Fibroblast of peridontal ligament (primary cell): ENCODE measurements around the gene SMIM36.
"Not testable (repeated sequence)": the region's sequence is repeated elsewhere in the genome, so short reads cannot be mapped to it uniquely, and the experiment has no call there.

ENCODE experiments used
- DNase-seq: peaks from one replicate; pipeline ENCODE4 v3.0.0-alpha.2; 2010; ENCODE audit errors: extremely low read depth

Gene SMIM36

DNA sequence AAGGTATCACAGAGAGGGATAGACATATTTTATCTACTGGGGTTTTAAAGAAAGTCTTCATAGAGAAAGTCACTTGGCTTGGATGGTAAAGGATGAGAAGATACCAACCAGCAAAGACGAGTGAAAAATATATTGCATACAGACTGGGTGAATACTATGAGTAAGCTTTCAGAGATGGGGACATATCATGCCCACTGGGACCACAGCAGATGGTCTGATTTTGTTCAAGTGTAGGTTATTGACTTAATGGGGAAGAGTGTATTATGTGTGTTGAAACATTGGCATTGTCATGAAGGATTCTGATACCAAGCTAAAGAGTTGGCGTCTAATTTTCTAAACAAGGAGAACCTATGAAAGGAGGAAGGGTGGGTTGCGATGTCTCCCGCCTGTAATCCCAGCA is 75.8 kb downstream of the SMIM36 start:
- DNase-seq: no peak

DNA sequence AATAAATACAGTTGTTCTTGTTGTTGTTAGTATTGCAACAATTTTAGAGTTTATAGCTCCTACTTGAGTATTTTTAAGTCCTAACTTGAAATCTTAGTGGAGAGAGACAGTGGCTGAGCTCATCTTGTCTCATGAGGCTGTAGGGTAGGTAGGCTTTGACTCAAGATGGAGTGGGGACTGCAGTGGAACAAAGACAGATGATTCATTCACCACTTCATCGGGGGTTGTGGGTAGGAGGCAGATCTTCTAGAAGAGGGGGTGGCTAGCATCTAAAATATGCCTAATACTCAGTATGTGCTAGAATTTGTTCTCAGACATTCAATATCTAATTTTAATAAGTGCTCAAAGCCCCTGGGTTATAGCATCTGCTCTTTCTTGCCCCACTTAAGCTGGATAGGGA is 76.5 kb downstream of the SMIM36 start:
- no peak for DNase-seq

DNA sequence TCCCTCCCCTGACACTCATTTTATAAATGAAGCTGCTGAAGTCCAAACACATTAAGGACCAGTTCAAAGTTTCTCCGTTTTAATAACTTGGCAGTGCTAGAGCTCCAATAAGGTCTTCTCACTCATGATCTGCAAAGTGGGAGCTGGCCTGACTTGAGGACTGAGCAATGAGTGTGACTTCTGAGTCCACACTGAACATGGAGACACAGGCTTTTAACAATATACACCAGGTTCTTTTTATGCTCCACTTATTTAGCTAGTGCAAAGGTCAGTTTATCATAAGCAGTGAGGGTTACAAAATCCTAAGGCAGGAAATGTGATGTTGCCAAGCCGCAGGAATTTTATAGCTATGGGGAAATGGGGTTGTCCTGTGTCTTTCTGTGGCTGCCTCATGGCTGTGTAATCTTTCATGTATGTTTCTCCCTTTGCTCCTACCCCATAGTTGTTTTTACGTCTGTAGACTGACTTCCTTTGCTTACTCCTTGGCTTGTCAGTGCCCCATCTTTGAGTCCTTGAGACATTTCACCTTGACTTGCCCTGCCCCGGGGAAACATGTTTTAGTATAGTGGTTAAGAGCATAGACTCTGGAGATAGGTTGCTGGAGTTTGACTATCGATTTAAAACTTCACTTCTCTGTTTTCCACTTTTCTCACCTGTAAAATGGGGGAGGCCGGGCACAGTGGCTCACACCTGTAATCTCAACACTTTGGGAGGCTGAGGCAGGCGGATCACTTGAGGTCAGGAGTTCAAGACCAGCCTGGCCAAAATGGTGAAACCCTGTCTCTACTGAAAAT is 77.4 kb downstream of the SMIM36 start:
- peak; percentile 98 for DNase-seq

DNA sequence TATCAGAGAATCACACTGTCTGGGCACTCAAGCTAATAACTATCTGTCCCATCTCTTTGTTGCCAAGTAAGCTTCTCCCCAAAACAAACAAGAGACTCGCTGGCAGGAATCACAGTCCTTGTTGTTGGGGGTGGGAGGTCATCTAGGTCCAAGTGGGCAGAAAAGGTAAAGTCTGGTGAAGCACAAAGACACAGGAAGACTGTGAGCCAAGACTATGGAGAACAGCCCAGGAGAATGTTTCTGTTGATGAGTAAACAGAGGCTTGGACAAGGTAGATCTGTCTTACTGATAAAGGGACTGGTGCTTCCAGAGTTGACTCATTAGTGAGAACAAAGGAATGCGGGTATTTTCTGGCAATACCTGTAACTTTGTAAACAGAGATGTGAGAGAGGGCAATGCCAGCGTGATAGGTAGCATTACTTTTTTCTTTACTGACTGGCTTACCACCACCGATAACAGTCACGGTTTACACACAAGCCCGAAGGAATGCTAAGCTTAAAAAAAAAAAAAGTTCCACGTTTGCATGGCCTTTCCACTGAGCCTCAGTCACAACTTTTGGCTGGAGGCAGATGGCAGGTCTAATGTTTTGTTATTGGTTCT is 78.1 kb downstream of the SMIM36 start:
- no peak for DNase-seq

DNA sequence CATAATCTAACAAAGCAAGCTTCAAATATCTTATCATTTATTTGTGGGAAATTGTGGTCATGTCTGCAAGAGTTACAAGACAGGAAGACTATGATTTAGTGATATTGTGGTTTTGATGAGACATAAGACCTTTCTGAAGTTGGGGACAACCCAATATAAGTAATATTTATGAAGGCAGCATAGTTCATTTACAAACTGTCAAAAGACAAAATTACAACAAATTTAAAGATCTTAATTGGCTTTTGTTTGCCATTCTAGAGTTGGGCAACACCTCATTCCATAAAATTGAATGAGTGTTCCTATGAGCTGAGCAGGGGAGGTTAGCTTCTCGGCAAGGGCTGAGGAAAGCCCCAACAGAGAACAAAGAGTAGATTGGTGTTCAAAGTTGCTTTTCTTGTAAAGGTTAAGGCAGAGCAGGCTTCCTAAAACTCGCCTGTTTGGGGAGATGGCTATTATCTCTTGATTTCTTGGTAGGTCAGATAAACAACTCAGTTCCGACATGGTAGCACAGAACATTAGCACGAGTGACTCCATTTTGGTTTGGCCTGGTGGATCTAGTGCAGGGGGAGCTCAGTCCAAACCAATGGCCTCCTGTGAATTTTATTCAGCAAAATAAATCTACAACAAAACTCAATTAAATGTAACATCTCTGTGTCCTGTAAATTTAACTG is 78.8 kb downstream of the SMIM36 start:
- DNase-seq: no peak

DNA sequence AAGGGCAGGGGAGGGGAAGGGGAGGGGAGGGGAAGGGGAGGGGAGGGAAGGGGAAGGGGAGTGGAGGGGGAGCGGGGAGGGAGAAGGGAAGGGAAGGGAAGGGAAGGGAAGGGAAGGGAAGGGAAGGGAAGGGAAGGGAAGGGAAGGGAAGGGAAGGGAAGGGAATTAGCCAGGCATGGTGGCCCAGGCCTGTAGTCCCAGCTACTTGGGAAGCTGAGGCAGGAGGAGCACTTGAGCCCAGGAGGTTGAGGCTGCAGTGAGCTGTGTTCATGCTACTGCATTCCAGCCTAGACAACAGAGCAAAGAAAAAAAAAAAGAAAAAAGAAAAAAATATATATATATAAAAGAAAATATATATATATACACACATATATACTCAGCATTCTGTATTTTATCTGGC is 79.3 kb downstream of the SMIM36 start:
- not testable (repeated sequence) for DNase-seq

DNA sequence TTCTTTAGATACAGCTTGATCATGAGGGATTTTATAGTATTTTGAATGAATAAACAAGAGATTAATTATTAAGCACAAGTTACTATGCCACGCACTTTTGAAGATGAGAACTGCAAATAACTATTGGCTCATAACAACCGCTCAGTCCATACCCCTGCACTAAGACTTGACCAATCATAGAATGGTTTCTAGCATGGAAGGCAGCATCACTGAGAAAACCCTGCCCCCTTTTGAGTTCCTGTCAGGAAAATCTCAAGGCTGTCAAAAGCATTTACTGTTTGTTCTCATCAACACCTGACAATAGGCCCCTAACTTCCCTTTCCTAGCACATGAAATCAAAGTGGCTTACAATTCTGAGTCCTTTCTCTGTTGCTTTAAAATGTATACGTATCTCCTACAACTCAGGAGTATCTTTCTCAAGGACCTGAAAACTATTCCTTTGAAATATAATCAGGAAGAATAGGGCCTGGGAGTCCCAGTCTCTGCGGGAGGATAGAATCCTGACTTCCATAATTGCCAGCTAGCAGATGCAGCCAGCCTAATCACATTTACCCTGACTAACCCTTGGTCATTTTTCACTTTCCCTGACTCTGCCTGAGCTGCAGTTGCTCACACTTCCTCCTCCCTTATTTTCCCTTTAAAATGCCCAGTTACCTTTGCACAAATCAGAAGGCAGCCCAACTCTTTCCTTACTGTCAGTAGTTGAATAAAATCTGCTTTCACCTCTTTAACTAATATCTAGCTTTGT is 80.5 kb downstream of the SMIM36 start:
- no peak for DNase-seq

DNA sequence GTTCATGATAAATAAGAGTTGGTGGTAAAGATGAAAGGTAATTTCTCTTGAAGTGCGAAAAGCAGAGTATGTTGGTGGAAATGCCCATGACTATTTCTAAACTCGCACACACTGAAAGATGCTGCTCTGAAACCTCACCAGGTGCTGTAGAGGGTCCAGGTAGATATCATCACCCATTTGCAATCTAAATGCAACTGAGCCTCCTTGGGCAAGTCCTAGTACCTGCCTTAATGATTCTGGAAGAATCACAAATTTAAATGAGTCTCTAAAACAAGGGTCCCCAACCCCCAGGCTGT is 83.7 kb downstream of the SMIM36 start:
- no peak for DNase-seq

DNA sequence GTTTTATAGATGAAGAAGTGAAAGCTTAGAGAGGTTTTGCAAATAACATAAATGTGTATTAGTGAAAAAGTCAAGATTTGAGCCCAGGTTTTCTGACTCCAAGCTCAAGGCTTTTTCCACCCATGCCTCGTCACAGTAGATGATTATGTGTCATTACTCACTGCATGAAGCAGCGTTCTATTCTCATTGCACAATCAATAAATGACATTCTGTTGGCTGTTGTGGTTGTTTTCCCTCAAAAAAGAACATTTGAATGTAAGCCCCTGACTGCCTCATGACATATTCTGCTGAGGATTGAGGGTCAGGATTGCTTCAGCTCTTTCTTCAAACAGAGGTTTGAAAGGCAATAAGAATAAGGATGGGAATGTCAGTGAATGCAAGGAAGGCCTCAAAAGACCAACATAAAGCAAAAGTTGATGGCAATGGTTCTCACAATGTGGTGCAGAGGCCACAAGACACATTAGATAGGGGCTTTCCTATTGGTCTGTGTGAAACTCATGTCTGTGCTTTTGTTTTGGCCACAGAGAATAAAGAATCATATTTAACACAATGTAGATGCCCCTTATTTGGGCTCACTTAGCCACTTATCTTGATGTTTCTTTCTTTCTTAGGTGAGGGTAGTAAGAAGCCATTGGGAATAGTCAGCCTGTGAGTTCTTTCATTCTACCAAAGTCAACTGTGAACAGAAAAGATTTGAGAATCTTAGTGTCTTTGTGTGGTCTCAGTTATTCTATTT is 84.2 kb downstream of the SMIM36 start:
- peak; percentile 83 for DNase-seq

DNA sequence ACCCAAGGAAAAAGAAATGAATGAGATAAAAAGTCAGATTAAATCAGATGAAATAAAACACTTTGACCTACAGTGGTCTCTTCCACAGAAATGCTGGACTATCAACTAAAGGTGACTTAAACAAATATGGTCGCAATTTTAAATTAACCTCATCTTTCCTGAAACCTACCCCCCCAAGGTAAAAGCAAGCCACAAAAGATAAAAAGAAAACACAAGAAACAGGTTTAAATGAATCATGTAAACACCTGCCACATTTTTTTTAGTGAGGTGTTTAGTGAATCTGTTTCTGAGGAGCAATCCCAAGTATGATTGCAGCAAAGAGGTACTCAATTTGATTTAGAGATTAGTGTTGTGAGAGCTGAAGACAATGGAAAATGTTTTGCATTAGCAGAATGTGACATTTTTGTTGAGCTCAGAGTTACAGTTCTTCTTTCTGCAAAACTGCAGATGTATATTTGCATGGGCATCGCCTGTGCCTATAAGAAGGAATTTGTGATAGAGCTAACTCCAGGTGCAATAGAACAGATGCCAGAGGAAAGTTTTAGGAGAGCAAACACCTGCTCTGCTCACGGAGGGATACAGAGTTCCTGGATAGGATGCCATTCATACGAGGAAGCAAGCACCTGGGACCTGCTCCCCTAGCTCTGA is 86.2 kb downstream of the SMIM36 start:
- DNase-seq: no peak

DNA sequence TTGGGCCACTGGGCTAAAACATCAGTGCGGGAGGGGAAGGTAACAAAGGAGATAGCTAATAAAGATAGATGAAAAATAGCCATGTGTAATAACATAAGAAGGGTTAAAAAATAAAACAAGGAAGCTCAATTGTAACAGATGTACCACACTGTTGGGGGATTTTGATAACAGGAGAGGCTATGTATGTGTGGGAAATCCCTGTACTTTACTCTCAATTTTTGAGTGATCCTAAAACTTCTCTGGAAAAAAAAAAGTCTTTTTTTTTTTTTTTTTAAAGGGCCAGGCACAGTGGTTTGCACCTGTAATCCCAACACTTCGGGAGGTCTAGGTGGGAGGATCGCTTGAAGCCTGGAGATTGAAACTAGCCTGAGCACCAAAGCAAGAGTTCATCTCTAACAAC is 87.7 kb downstream of the SMIM36 start:
- DNase-seq: no peak

DNA sequence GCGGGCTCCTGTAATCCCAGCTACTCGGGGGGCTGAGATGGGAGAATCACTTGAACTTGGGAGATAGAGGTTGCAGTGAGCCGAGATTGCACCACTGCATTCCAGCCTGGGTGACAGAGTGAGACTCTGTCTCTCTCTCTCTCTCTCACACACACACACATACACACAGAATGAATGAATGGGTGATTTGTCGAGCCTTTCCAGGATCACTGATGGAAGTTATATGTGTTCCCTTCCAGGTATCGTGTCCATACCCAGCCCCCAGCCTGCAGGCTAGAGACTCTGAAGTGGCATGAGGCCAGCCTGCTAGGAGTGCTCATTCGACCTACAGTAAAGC is 88.5 kb downstream of the SMIM36 start:
- DNase-seq: not testable (repeated sequence)

DNA sequence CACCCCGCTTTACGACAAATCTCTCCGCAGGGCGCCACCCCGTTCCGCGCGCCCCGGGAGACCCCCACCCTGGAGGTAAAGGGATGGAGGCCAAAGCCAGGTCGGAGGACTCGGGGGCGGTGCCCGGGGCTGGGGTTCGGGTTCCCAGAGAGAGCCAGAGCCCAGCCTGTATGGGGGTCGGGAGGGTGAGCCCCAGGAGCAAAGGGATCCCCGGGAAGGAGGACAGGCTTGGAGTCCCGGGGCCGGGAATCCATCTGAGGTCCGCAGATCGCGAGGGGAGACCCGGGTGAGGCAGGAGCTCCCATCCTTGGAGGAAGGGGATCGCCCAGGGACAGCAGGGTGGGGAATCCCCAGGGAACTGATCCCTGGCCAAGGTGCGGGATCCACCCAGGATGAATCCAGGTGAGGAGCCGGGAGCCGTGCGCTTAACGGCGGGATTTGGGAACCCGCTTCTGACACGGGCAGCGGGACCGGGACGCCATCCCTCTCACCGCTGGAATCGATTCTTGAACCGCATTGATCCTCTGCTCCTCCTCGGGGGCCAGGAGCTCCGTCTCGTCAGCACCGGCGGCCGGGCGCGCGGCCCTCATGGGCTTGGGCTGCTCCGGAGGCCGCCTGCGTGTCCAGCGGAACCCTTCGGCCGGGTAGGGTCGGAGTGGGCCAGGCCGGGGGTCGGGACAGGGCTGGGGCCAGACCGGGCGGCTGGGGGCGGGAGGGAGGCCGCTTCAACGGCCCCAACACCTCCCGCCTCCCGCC is 89.9 kb downstream of the SMIM36 start, which contains the start of gene MMD:
MMD (minus strand) TSS at position 657 of the 756 bp plus-strand sequence; CDS start at position 517, 140 bp downstream.
- DNase-seq: no peak

DNA sequence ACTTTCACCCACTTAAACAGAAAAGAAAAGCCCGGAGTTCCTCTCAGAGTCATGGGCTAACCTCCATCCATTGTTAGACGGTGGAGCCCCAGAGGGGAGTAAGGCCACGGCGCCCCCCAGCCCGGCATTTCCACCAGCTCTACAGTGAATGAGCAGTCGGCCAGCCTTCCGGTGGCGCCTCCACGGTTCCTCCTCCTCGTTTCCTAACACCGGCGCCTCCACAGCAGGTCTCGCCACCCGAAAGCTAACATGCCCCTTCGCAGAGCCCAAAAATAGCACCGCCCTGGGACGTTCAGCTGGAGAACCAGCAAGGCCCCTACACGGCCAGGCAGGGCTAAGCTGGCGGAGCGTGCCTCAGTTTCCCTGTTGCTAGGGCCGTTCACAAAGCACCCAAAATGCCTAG is 90.5 kb downstream of the SMIM36 start:
- DNase-seq: no peak

DNA sequence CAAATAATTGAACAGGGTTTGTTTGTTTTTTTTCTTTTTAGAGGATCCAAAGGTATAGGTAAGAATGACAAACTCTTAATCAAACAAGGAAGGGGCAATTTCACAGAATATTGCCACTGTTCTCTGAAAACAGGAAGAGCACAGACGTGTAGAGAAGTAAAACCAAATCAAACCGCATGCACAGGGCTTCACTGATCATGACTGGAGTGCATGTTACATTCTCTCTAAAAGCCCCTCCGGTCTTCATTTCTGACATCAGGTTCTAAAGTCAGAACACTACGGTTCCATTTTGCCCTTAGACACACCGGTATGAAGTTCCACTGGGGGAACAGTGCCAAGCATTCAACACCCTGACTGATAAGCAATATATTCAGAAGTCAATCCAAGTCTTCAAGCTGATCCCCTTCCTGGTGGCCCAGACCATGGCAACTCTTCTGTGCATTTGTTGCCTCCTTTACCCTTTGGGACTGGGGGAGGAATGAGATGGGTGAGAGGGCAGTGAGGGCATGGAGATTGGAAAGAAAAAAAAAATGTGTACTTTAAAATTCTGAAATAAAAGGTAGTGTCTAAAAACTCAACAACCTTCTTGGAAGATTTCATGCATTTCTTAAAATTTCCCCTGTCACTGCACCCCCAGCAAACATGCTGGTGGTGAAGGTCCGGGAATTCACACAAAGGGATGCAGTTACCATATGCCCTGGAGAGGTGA is 91.0 kb downstream of the SMIM36 start:
- no peak for DNase-seq

DNA sequence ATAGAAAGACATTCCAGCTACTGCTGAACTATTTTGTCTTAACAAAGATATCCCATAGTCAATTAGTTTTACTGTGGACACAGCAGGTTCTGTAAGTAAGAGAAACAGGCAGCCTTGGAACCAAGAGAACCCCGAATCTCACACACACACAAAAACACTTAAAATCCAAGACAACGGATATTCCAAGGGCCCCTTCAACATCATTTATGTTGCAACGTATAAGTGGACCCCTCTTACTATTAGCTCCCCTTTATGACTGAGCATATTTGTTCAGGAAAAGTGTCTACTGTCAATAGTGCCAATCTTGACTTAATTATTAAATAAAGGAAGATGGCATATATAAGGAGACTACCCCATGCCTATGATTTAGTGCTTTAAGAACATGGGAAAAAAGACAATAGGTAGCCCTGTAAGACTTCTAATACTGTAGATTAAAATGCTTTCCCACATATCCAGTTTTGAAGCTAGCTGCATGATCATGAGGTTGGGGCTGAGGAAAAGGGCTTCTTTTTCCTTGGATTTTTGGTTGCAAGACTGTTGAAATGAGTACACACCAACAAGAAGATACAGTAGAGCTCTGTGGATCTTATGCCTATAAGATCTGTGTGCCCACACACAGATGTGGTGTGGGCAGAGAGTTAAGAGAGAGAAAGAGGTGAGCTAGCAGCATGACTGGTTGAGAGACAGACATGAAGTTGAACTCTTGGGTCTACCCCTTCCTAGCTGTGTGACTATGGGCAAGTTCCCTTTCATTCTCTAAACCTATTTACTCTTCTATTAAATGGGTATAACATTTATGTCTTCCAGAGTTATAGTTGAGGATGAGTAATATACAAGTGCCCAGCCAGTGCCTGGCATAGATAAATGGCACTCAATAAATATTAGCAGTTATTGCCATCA is 92.6 kb downstream of the SMIM36 start:
- no peak for DNase-seq

DNA sequence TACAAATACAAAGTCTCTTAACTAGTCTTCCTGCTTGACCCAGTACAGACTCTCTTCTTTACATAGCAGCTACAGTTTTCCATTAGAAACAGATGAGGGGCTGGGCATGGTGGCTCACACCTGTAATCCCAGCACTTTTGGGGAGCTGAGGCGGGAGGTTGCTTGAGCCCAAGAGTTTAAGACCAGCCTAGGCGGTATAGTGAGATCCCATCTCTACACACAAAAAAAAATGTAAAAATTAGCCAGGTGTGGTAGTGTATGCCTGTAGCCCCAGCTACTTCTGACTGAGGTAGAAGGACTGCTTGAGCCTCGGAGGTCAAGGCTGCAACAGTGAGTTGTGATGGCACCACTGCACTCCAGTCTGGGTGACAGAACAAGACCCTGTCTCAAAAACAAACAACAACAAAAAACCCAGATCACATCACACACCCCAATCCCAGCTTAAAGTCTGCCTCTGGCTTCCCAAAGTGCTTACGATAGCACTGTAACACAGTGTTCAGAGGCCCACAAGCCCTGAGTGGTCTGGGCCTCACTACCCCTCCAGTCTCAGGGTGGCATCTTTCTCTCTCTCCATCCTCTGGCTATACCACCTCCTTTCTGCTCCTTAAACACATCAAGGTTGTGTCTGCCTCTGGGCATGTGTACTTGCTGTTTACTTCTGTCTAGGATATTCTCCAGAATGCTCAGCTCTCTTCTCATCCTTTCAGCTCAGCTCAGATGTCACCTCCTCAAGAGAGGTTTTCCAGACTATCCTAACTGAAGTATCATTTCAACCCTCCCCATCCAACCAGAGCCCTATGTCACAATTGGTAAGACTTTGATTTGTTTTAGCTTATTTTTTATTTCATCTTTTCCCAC is 93.6 kb downstream of the SMIM36 start:
- no peak for DNase-seq

DNA sequence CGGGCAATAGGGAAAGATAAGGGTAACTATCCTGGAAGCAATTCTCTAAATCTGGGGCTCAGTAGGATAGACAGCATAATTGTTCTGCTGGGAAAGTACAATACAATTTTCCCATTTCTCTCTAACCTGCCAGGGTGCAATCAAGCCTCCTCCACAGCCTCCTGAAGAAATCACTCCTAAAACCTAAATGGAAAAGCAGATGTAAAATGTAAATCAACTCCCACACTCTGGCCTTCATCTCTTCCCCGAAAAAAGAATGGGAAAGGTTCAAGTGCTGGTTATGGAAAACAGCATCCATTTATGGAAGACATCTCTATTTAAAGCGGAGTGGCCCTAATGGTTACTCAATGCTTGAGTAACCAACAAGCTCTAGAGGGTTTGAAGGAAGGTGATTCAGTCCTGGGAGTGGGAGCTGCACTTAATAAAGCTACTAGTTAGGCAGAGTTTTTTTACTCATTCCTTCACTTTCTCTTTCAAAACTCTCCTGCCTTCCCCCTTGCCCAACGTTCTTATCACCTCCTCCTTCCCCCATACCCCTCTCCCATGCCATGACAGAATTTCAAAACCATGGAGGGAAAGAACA is 94.7 kb downstream of the SMIM36 start:
- peak; percentile 36 for DNase-seq
